DOHH2 (cell line): ENCODE results near the gene SRM.
A peak's percentile ranks its signal among the peaks of the same experiment; 100 is the strongest.

Experiments
- EZH2phosphoT487 ChIP-seq: fragments of 200-600 bp; sonication (generic); IDR thresholded peaks from 2 replicates; pipeline ENCODE4 v1.6.1; 2017; ENCODE audit warnings: borderline replicate concordance, mild to moderate bottlenecking, antibody characterized with exemption, low read length, moderate library complexity, mixed read lengths
- TF ChIP-seq, protein P1 (sequence below): fragments of 200-600 bp; sonication (generic); IDR thresholded peaks from one replicate; pipeline ENCODE4 v1.5.1; 2014; ENCODE audit warnings: antibody characterized with exemption, mild to moderate bottlenecking, low read depth, low read length; ENCODE audit not compliant: poor library complexity, severe bottlenecking

DNA sequence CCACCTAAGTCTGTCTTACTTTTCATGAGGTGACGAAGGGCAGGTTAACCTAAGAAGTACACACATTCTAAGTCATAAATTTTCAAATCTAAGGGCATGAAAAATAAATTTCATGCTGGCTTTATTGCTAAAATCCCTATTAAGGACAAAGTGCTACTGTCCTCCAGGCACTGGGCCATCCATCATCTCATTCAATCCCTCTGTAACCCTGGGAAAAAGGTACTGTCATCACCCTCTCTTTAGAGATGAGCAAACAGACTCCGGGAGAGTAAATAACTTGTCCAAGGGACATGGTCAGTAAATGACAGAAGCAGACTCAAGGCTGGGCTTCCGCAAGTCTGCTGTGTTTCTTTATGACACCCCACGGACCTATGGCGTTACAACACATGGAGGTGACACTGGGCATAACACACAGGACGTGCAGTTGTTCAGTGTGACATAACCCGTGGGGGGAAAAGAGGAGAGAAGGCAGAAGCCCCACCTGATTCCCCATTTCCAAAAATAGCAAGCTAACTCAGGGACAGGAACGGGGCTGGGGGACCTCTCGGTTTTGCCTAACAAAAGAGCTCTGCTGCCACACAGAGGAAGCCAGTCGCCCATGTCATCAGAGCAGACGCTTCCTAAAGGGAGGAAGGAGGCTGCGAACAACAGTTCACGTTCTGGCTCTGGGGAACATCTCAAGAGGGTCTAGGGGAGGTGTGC, 12.5 kb upstream of the SRM start:
- TF ChIP-seq, protein P1, sequence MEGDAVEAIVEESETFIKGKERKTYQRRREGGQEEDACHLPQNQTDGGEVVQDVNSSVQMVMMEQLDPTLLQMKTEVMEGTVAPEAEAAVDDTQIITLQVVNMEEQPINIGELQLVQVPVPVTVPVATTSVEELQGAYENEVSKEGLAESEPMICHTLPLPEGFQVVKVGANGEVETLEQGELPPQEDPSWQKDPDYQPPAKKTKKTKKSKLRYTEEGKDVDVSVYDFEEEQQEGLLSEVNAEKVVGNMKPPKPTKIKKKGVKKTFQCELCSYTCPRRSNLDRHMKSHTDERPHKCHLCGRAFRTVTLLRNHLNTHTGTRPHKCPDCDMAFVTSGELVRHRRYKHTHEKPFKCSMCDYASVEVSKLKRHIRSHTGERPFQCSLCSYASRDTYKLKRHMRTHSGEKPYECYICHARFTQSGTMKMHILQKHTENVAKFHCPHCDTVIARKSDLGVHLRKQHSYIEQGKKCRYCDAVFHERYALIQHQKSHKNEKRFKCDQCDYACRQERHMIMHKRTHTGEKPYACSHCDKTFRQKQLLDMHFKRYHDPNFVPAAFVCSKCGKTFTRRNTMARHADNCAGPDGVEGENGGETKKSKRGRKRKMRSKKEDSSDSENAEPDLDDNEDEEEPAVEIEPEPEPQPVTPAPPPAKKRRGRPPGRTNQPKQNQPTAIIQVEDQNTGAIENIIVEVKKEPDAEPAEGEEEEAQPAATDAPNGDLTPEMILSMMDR = peak; percentile 44
- no peak for TF ChIP-seq EZH2phosphoT487
